GM18498 (cell line): ENCODE data around the gene ZNG1B.
A peak's percentile ranks its signal among the peaks of the same experiment; 100 is the strongest.
"Not testable (repeated sequence)": the region's sequence is repeated elsewhere in the genome, so short reads cannot be mapped to it uniquely, and the experiment has no call there.

Source experiments
- ATAC-seq: cut with Tn5 transposase; IDR thresholded peaks from one replicate; pipeline ENCODE4 v1.9.1; 2021; ENCODE audit warnings: mild to moderate bottlenecking, moderate library complexity; ENCODE audit not compliant: unreplicated experiment

ZNG1B gene

DNA sequence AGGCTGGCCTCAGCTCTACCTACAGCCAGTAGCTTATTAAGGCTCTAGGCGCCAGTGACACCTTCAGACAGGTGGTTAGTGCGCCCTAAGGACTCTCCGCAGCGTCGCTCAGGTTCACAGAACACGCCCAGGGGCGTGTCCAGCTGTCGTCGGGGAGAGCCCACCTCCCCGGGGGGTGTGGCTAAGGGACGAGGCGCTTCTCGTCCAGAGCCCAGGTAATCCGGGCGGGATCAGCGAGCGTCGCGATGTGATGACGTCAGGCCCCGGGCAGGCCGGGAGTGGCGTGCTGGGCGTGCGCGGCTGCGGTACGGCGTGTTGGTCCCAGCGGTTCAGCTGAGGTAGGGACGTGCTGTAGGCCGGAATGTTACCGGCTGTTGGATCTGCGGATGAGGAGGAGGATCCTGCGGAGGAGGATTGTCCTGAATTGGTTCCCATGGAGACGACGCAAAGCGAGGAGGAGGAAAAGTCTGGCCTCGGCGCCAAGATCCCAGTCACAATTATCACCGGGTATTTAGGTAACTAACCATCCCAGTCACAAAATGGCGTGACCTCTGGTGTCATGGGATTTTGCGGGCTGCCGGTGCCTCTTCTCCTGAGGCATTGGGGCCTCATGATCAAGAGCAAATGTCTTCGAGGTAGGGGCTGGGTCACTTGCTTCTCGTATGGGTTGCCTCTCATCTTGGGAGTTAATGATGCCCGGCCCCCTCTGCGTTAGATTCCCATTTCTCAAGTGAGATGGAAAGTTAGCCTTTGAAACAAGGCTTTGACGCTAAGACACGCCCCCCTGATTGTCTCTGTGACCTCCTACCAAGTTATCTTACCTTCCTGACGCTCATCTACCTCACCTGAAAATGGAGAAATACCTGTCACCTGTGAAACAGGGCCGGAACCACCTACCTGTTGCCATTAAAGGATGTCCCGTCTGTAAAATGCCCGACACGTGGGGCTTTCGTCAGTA lies at the start of gene ZNG1B:
ZNG1B (plus strand) TSS at position 184 of the 958 bp plus-strand sequence; CDS start at position 362, 178 bp downstream.
- ATAC-seq = not testable (repeated sequence)

DNA sequence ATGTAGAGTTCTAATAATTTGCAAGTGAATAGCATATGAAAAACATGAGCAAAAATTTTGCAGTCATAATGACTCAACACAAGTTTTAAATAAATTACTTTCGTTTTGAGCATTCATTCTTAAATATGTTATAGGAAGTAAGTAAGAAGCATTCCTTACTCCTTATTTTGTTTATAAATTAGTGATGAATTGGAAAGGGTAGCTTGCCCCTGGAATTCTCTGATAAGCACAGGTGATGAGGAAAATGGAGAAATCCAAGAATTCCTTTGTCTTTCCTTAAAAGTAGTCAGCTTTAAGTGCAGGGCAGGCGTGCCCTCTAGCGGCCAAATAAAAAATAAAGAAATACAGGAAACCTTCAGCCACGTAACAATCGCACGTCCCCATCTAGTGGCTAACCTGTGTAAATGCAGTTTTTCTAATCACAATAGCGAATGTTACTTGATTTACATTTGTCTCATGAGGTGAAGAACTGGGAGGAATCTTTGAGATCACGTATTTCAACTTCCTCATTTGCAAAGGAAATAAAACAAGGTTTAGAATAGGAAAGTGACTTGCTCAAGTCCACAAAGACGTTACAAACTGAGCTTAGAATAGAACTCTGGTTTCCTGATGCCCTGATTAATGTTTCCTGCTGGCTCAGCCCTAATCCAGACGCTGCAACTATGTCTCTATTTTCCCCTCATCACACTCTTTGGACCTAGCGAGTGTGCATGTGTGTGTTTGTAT lies 47.2 kb upstream of the ZNG1B start:
- ATAC-seq = peak; percentile 85

DNA sequence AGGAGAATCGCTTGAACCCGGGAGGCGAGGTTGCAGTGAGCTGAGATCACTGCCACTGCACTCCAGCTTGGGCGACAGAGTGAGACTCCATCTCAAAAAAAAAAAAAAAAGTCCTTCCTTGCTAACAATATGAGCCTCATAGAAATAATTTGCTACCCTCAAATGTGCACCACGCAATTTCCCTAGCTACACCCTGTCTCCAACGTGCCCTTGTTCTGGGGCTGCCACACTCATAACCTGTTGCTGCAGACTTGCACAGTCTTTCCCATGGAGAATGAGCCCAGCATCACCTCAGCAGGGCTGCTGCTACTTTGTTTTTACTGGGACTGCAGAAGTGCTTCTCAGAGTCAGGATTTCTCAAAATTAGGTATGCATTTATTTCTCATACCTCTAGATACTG lies 46.4 kb upstream of the ZNG1B start:
- no peak for ATAC-seq

DNA sequence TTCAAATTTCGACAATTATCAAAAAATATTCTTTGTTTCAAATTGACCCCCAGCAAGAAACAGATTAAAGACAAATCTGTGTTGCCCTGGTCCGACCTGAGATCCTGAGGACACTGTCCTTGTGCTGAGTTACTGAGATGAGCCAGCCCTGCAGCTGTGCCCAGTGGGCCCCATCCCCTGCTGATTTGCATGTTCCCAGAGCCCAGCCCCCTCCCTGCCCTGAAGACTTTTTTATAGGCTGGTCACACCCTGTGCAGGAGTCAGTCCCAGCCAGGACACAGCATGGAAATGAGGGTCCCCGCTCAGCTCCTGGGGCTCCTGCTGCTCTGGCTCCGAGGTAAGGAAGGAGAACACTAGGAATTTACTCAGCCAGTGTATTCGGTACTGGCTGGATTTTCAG lies 31.4 kb upstream of the ZNG1B start:
- ATAC-seq = no peak

DNA sequence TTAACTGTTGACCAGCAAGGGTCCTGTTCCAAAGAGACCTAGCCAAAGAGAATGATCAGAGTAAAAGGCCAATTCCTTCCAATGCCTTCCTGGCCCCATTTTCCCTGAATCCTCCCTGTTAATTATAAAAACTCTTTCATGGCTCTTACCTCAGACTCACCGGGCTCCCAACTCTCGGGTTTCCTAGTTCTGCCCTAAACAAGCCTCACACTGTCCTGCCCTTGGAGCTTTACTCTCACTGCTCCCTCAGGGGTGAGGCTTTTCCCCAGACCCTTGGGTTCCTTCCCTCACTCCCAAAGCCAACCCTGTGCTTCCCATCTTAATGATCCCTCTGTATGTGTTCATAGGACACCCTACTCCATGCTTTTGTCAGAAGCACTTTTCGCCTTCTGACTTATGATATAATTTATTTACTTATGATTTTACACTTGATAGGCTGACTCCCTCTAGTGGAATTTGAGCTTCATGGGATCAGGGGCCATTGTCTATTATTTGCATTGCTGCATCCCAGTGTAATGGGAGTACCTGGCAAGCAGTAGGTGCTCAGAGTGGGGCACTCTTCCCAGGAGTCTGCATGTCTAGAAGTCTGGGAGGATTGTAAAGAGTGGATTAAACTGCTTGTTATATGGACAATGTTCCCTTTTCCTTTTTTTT lies 29.9 kb upstream of the ZNG1B start:
- ATAC-seq = no peak

DNA sequence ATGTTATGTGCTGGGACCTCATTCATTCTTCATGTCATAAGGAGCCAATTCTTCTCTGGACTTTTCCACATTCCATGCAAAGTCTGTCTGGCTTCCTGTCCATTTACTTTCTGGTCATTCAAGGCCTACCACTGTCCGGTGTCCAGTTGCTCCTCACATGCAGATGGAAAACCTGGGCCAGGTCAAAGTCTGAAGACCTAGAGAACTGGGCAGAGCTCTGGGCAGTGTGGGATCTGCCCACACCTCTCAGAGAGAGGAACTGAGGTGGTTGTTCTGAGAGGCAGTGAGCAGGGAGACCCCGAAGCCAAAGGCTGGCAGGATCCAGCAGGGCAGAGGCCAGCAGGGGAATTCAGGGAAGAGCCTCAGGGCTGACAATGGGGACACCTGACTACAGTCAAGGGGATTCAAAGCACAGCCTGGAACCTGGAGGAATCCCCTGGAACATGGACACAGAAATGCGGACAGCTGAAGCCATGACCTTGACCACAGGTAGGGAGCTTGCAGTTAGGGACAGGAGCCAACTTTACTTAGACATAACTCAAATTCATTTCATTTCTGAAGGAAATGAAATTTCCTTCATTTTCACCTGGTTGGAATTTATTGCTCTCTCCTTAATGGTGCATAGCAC lies 25.7 kb upstream of the ZNG1B start:
- not testable (repeated sequence) for ATAC-seq

DNA sequence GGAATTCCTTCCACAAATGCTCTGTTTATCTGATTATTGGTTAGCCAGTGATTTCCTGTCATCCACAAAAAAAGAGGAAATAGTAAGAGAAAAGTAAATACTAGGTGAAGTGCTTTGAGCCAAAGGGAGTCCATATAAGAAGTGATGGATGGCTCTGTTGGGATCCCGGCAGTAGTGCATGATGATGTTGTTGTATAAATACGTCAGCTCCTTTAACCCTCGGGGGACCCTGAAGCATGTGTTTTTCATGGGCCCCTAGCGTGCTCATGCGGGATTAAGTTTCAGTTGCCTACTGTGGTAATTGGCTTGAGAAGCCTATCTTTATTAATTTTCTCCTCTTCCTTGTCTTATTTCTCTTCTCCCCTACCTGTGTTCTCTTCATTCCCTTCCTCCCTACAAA lies 24.7 kb upstream of the ZNG1B start:
- ATAC-seq = not testable (repeated sequence)

DNA sequence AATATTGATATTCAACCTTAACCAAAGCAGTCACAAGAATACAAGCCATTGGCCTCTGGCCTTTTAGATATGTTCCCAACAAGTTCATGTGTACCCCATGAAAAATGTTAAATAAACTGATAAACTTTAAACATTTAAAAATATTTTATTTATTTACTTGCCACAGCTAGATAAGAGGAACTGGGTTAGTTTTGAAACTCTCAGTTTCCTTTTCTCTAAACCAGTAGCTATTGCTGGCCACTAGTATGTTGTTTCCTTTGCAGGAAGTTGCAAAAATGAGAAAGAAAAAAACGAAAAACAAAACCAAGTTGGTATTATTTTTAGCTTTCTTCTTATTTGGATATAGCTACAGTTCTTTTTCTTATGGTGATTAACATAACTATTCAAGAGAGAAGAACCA lies 5.7 kb upstream of the ZNG1B start:
- ATAC-seq = not testable (repeated sequence)

DNA sequence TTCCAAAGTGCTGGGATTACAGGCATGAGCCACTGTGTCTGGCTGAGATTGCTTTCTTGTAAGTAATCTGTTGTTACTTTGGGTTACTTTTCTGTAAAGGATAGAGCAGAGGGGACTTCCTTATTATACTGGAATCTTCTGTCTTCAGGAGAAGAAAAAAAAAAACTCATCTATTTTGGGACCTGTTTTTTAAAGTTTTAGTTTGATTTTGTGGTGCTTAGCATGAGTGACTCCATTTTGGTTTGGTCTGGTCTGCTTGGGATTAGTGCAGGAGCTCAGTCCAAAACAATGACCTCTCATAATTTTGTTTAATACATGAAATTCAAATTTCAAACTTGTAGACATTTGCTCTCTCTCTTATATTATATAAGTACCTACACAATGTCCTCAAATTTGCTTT lies 4.0 kb upstream of the ZNG1B start:
- not testable (repeated sequence) for ATAC-seq

DNA sequence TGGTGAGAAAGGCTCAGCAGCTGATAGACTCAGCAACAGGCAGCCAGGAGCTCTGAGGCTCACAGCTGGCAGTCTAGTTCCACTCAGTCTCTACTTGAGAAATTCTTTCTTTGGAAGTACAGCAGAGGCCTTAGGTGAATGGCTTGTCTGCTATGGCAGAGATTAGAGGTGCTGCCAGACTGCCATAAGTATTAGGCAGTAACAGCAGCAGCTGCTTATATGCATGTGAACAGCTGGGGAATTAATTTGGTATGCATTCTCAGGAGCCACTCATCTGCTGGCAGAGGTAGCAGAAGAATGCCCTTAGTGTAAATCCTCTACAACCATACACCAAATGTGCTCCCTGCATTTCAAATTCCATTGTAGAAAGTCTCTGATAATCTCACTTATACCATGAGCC lies 28.3 kb downstream of the ZNG1B start:
- not testable (repeated sequence) for ATAC-seq

DNA sequence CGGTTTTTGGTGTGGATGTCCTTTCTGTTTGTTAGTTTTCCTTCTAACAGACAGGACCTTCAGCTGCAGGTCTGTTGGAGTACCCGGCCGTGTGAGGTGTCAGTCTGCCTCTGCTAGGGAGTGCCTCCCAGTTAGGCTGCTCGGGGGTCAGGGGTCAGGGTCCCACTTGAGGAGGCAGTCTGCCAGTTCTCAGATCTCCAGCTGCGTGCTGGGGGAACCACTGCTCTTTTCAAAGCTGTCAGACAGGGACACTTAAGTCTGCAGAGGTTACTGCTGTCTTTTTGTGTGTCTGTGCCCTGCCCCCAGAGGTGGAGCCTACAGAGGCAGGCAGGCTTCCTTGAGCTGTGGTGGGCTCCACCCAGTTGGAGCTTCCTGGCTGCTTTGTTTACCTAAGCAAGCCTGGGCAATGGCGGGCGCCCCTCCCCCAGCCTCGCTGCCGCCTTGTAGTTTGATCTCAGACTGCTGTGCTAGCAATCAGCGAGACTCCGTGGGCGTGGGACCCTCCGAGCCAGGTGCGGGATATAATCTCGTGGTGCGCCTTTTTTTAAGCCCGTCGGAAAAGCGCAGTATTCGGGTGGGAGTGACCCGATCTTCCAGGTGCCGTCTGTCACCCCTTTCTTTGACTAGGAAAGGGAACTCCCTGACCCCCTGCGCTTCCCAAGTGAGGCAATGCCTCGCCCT lies 39.3 kb downstream of the ZNG1B start:
- not testable (repeated sequence) for ATAC-seq

DNA sequence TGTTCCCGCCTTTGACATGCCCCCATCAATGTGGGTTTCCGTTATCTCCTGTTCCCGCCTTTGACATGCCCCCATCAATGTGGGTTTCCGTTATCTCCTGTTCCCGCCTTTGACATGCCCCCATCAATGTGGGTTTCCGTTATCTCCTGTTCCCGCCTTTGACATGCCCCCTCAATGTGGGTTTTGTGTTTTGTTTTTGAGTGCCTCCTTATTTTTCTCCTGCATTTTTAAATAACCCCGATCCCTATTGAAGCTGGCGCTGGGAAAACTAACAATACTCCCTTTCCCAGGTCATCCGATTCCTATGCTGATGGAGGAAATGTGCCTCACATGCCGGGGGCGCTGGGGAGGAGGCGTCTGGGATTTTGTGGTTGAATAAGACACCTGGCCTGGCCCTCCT lies 59.0 kb downstream of the ZNG1B start:
- not testable (repeated sequence) for ATAC-seq

DNA sequence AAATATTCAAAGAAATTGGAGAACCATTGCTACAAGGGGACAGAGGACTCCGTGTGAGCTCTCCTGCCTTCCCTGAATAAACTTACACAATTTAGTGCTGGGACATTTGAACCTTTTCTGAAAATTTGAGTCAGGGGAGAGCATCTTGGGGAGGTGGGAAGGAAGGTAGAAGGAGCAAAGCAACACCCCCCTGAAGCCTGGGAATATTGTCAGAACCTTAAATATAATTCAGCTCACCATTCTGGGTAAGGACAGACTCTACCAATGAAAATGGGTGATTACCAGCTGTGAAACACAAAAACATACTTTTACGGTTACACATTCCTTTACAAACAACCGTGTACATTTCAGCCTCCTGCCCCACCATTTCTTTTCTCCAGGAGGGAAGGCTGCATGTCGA lies 60.9 kb downstream of the ZNG1B start, which contains the start of gene FOXD4L1:
FOXD4L1 (plus strand) TSS at position 301 of the 400 bp plus-strand sequence. CDS start 592 bp downstream, outside the sequence.
- ATAC-seq = not testable (repeated sequence)

DNA sequence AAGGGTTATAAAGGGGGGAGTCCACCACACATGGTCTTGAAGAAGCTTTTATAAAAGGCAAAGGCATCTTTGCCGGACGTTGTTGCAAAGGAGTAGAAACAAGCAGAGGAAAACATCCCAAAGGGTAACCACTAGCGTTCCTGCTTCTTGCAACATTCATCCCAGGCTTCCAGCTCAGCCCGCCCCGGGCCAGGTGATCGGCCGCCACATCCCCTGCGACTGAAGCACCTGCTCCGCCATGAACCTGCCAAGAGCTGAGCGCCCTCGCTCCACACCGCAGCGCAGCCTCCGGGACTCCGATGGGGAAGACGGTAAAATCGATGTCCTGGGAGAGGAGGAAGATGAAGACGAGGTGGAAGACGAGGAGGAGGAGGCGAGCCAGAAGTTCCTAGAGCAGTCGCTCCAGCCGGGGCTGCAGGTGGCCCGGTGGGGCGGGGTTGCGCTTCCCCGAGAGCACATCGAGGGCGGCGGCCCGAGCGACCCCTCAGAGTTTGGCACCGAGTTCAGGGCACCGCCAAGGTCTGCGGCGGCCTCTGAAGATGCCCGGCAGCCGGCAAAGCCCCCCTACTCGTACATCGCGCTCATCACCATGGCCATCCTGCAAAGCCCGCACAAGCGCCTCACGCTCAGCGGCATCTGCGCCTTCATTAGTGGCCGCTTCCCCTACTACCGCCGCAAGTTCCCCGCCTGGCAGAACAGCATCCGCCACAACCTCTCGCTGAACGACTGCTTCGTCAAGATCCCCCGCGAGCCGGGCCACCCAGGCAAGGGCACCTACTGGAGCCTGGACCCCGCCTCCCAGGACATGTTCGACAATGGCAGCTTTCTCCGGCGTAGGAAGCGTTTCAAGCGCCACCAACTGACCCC lies 61.8 kb downstream of the ZNG1B start:
- ATAC-seq = not testable (repeated sequence)

DNA sequence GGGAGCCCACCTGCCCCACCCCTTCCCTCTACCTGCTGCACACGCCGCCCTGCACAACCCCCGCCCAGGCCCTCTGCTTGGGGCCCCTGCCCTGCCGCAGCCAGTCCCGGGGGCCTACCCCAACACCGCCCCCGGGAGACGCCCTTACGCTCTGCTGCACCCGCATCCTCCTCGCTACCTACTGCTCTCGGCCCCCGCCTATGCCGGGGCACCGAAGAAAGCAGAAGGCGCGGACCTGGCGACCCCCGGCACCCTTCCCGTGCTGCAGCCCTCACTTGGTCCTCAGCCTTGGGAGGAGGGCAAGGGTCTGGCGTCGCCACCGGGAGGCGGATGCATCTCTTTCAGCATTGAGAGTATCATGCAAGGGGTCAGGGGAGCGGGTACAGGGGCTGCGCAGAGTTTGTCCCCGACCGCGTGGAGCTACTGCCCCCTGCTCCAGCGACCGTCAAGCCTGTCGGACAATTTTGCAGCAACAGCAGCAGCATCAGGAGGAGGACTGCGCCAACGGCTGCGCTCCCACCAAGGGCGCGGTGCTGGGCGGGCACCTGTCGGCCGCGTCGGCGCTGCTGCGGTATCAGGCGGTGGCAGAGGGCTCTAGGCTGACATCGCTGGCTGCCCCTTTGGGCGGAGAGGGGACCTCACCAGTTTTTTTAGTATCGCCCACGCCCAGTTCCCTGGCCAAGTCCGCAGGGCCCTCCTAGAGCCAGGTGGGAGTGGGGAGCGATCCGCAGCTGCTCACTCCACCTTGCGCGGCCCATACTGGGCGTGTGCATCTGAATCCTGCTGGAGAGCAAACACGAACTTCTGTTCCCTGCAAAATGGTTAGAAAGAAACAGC lies 62.6 kb downstream of the ZNG1B start:
- not testable (repeated sequence) for ATAC-seq

DNA sequence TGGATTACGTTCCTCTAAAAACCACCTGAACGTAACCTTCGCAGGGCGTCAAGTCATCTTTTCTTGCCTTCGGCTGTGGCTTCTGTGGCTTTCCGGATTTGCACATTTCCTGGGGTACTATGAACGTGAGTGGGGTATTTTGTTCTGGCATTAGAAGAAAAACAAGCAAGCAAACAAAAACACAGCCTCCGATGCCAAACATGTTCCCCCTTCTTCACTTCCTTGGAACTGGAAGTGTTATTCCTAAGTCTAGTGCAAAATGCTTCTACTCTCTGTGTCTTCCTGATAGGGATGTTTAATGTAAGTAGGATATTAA lies 63.2 kb downstream of the ZNG1B start:
- not testable (repeated sequence) for ATAC-seq

DNA sequence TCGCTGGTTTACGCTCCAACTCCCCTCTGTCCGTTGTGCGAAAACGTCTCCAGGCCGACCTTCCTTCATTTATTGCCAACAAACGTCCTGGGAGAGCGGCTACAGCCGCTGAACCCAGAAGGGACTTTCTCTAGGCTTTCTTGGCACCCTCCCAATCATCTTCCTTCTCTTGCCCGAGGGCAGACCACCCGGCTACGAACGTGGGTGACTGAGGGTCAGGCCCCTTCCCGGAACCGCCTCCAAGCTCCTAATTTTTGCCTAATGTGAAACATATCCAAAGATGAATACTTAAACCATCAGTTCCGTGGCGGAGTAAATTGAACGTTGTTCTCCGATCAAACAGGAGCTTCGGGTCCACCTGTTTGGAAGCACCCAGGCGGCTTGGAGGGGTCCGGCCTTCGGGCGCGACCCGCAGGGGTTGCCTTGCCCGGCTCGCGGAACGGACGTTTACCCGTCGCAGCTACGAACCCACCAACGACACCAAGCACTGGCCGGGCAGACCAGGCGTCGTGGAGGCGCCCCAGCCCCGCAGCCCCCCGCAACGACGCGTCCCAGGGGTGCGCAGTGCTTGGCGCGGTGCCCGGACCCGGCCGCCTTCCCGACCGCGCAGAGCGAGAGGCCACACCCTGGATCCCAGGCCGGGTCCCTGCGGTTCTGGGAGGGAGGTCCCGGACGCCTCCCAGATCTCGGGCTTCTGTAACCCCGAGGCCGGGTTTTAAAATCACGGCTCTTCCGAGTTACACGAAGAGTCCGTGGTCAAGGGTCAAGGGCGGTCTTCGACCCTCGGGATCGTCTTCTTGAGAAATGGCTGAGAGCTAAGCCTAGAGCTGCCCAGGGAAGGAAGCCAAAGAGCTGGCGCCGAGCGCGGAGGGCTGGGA lies 65.0 kb downstream of the ZNG1B start:
- not testable (repeated sequence) for ATAC-seq
